Posterior vena cava (tissue), 2 donors: Measurements from ENCODE around the gene KRT12. TPM values are rescaled to one million over a fixed set of nuclear protein-coding genes. Genes with fewer than 3 reads are reported as not detected.

Experiments
- DNase-seq: peaks from one replicate; pipeline ENCODE4 v3.0.0-alpha.2; 2020; ENCODE audit warnings: low spot score
- intact Hi-C, 2 donors: fragments of 100-400 bp; cut with DNase I; formaldehyde crosslinking; loops; one replicate each; pipeline versions ENCODE4 v1.14.1 to v1.14.2; 2022 to 2023
- total RNA-seq, 2 donors: library from RNA; stranded (reverse); fragmentation: NEBNext Ultra II Directional; extraction: Animal tissue kit (Norgen Biotek cat#: 25700); gene quantifications; one replicate each; pipeline ENCODE4 v1.2.1, GENCODE V29; 2021
- donor health status: DM: yes; HTN: yes; CAD: no.
- donor health status: DM: yes; HTN: yes; CAD: no.

KRT12 gene
- total RNA-seq, 2 donors from 2014 or later: not detected

GRCh38 chr17:40850293-40850972 is 16.6 kb downstream of the KRT12 start:
- DNase-seq: no peak
- intact Hi-C loops: no loop called here

GRCh38 chr17:40849723-40850122 is 17.3 kb downstream of the KRT12 start:
- intact Hi-C loops: no loop called here

GRCh38 chr17:40848583-40849235 is 18.3 kb downstream of the KRT12 start:
- DNase-seq: no peak
- intact Hi-C loops: no loop called here

More at GRCh38 chr17:40849723-40850122, 17.3 kb downstream of the KRT12 start:
- DNase-seq: no peak

GRCh38 chr17:40846515-40847144 is 20.4 kb downstream of the KRT12 start:
- no peak for DNase-seq
- intact Hi-C loops: no loop called here

- DNase-seq: no peak
- intact Hi-C loops: no loop called here
Measured at GRCh38 chr17:40844671-40845107, 22.3 kb downstream of the KRT12 start.

- intact Hi-C loops: no loop called here
- DNase-seq: no peak
Measured at GRCh38 chr17:40843242-40843641, 23.8 kb downstream of the KRT12 start.

GRCh38 chr17:40841246-40841645 is 25.8 kb downstream of the KRT12 start:
- intact Hi-C loops: no loop called here
- DNase-seq: no peak

- DNase-seq: no peak
- intact Hi-C loops: no loop called here
Measured at GRCh38 chr17:40839194-40839593, 27.8 kb downstream of the KRT12 start.

- no peak for DNase-seq
- intact Hi-C loops: no loop called here
Measured at GRCh38 chr17:40836020-40836419, 31.0 kb downstream of the KRT12 start.

- intact Hi-C loops: no loop called here
- DNase-seq: no peak
Measured at GRCh38 chr17:40833882-40834281, 33.1 kb downstream of the KRT12 start.

- DNase-seq: no peak
- intact Hi-C loops: no loop called here
Measured at GRCh38 chr17:40832840-40833239, 34.2 kb downstream of the KRT12 start.

GRCh38 chr17:40830085-40830776 is 36.8 kb downstream of the KRT12 start:
- no peak for DNase-seq
- intact Hi-C loops: no loop called here

GRCh38 chr17:40828454-40829044 is 38.5 kb downstream of the KRT12 start:
- DNase-seq: no peak
- intact Hi-C loops: no loop called here

- intact Hi-C loops: no loop called here
- DNase-seq: no peak
Measured at GRCh38 chr17:40827746-40828453, 39.1 kb downstream of the KRT12 start.

GRCh38 chr17:40825599-40825998 is 41.4 kb downstream of the KRT12 start:
- intact Hi-C loops: no loop called here

GRCh38 chr17:40824015-40824832 is 42.8 kb downstream of the KRT12 start:
- no peak for DNase-seq
- intact Hi-C loops: no loop called here

More at GRCh38 chr17:40825599-40825998, 41.4 kb downstream of the KRT12 start:
- DNase-seq: no peak

- DNase-seq: no peak
- intact Hi-C loops: no loop called here
Measured at GRCh38 chr17:40822132-40822812, 44.8 kb downstream of the KRT12 start, which contains the start of gene KRT10. TSS of gene KRT10 (minus strand) at chr17:40822614. CDS start at chr17:40822585, 29 bp downstream.
